GM10248 (cell line): Measurements from ENCODE around the gene SARNP.
"Not testable (repeated sequence)": the region's sequence is repeated elsewhere in the genome, so short reads cannot be mapped to it uniquely, and the experiment has no call there.

ENCODE experiments used
- CTCF ChIA-PET: fragments of 300-600 bp; sonication (Branson Sonifier 250); formaldehyde crosslinking; extraction: SDS; loops from one replicate; lab custom pipeline; 2021; ENCODE audit warnings: antibody characterized with exemption; lab: Yijun Ruan, JAX
- POLR2A ChIA-PET: fragments of 350-650 bp; sonication (Branson Sonifier 250); formaldehyde crosslinking; extraction: SDS; loops from one replicate; lab custom pipeline; 2020; ENCODE audit warnings: antibody characterized with exemption; lab: Yijun Ruan, JAX
- DNase-seq: peaks from one replicate; pipeline ENCODE4 v3.0.0; 2012; ENCODE audit errors: extremely low spot score
- CTCF ChIP-seq: IDR thresholded peaks from 2 replicates; pipeline ENCODE4 v1.5.1; 2012; ENCODE audit warnings: mild to moderate bottlenecking, low read depth; ENCODE audit errors: extremely low read depth, missing control alignments, control extremely low read depth

Gene SARNP

GRCh38 chr12:55817345-55818139, at the start of gene SARNP, which contains the start of gene ORMDL2:
TSS of gene SARNP (minus strand) at chr12:55817724. CDS start at chr12:55817701, 23 bp downstream.
TSS of gene ORMDL2 (plus strand) at chr12:55818041. CDS start at chr12:55819000, 959 bp downstream.
- DNase-seq: peak; percentile 97
- CTCF ChIA-PET: interaction anchor here (0.9 to 4.2 kb wide), 20 partner anchors 10 to 372 kb away, joined by 3 to 20 read pairs (median 4); partner anchors contain the start of genes DNAJC14, RAB5B and SMARCC2
- POLR2A ChIA-PET: interaction anchor here (0.6 to 3.9 kb wide), 12 partner anchors 9 to 899 kb away, joined by 3 to 41 read pairs (median 6); partner anchors contain the start of genes CD63, DNAJC14 and RAB5B
- TF ChIP-seq CTCF: no peak

GRCh38 chr12:55866454-55867004, 49.0 kb upstream of the SARNP start:
- POLR2A ChIA-PET, DNase-seq: not testable (repeated sequence)
- CTCF ChIA-PET: interaction anchor here (2.2 kb wide), 1 partner anchor 16 kb away, joined by 6 read pairs; no protein-coding TSS in a partner anchor

GRCh38 chr12:55865327-55865726, 47.8 kb upstream of the SARNP start:
- CTCF ChIA-PET: interaction anchor here (2.2 kb wide), 1 partner anchor 17 kb away, joined by 6 read pairs; no protein-coding TSS in a partner anchor
- DNase-seq: no peak
- TF ChIP-seq CTCF: no peak
- POLR2A ChIA-PET: no interaction called here

- POLR2A ChIA-PET: interaction anchor here (0.6 kb wide), 1 partner anchor 1583 kb away, joined by 3 read pairs; the partner anchor contains the start of gene HNRNPA1
- CTCF ChIA-PET: interaction anchor here (1.4 kb wide), 1 partner anchor 77 kb away, joined by 4 read pairs; no protein-coding TSS in a partner anchor
- not testable (repeated sequence) for DNase-seq
Measured at GRCh38 chr12:55862931-55863330, 45.4 kb upstream of the SARNP start.

- POLR2A ChIA-PET: no interaction called here
- no peak for DNase-seq
- no peak for TF ChIP-seq CTCF
- CTCF ChIA-PET: interaction anchor here (1.2 to 1.6 kb wide), 3 partner anchors 15 to 77 kb away, joined by 3 to 4 read pairs (median 4); no protein-coding TSS in a partner anchor
Measured at GRCh38 chr12:55862286-55862685, 44.8 kb upstream of the SARNP start.

- CTCF ChIA-PET: interaction anchor here (1.2 to 1.6 kb wide), 3 partner anchors 14 to 78 kb away, joined by 3 to 4 read pairs (median 4); no protein-coding TSS in a partner anchor
- no peak for DNase-seq
Measured at GRCh38 chr12:55861871-55862270, 44.3 kb upstream of the SARNP start.

More at GRCh38 chr12:55861871-55862270, 44.3 kb upstream of the SARNP start:
- TF ChIP-seq CTCF: no peak
- POLR2A ChIA-PET: no interaction called here
